ENCODE measurements around the gene RIPOR3.
A peak's percentile ranks its signal among the peaks of the same experiment; 100 is the strongest.
"Not testable (repeated sequence)": the region's sequence is repeated elsewhere in the genome, so short reads cannot be mapped to it uniquely, and the experiment has no call there.

RIPOR3 gene

DNA sequence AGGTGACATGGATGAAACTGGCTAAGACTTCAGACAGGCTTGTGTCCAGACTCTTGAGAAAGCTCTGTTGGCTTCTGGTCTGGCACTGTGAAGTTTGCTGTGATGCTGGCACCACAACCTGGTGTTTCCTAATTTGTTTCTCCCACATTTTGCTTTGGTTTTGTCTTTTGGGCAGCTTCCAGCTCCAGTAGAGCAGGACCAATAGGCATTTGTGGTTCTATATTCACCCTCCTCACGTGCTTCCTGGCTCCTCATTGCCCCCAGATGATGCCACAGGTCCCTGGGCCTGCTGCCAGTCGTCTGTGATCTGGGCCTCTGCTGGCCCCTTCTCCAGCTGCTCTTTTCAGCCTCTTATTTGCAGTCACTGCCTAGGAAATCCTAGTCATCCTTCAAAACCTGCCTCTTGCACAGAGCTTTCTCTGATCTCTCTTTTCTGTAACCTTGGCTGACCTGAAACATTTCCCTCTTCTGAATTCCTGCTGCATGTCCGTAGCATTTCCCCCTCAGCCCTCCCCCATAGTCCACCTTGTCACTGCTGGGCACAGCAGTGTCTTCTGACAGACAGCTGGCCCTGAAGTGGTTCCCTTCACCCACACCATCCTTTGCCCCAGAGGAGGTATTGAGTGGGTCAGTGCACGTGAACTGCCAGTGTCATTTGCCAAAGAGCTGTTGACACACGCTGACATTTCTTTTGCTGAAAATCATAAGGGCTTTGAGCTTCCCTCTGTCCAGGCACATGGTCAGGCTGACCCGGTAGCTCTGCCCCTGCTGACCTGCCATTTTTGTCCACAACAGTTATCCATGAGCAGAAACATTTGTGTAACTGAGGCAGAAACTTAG, 118.2 kb downstream of the RIPOR3 start:
- no peak for DNase-seq (ENCODE audit: low read depth, low spot score)

DNA sequence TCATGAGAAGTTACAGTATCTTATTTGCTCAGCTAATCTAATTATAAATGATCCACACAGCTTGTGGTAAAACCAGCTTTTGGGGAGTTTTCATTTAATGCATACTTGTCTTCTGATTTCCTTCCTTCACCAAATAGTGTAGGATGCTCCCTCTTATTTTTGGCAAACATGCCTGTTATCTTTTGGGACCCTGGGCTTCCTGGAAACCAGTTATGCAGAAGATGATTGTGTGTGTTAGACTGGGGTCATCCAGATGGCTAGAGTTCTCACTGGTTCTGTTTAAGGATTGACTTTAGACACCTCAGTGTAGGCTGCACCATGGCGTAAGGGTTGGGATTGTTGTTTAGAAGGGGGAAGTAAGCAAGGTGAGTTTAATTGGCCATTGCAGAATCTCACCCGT, 119.9 kb downstream of the RIPOR3 start:
- DNase-seq (ENCODE audit: low read depth, low spot score) = no peak

DNA sequence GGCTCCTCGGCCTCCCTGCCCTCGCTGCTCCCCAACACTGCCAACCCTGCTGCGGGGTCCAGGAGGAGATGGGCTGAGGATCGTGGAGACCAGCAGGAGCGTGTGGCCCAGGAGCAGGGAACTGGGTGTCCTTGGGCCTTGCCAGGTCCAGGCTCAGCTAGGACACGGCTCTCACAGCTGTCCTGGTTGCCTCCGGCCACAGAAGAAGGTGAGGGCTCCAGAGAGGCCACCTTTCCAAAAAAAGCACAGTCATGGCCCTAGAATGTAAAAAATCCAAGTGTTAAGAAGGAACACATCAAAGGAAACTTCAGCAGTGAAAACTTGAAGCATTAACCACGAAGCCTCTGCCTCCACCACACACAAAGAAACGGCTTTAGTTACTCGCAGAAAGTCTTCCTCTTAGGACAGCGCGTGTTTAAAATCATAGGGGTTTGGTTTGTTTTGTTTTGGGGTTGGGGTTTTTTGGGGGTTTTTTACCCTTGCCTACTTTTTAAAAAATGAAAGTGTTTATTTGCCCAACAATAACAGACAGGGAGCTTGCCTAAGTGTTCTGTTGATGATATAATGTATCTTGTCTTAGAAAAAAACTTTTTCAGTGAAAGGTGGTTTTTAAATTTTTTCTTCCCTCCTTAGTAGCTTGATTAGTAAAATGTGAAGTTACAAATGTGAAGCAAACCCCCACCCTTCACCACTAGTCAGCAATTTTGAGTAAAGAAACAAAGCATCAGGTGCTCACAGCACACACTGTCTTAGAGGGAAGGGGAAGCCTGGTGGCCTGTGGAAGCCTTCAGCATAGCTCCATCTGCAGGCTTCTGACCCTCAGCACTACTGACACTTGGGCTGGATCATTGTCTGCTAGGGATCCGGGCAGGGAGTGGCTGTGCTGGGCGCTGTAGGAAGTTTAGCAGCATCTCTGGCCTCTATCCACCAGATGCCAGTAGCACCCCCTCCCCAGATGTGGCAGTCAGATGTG, 121.2 kb downstream of the RIPOR3 start:
- no peak for DNase-seq (ENCODE audit: low read depth, low spot score)

DNA sequence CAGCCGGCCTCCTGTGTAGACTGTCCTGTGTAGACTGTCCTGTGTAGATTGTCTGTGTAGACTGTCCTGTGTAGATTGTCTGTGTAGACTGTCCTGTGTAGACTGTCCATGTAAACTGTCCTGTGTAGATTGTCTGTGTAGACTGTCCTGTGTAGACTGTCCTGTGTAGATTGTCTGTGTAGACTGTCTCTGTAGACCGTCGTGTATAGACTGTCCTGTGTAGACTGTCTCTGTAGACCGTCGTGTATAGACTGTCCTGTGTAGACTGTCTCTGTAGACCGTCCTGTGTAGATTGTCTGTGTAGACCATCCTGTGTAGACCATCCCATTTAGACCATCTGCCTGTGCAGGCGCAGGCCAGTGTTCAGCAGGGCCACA, 121.9 kb downstream of the RIPOR3 start:
- DNase-seq (ENCODE audit: low read depth, low spot score) = not testable (repeated sequence)

DNA sequence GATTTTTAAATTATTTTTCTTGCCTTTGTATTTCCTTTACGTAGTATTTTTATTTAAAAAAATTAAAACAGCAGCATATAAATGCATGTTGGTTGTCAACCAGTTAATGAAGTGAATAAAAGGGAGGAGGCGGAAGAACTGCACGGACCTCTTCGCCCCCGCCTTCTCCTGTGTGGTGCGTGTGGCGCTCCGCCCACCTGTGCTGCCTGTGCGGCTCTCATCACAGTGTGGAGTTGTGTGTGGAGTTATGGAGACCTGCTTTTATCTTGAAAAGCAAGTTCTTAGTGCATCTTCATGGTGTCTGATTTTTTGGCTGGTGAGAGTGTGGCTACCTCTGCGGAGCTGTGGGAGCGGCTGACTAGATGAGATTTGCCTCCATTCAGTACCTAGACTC, 122.8 kb downstream of the RIPOR3 start:
- DNase-seq (ENCODE audit: low read depth, low spot score) = no peak

DNA sequence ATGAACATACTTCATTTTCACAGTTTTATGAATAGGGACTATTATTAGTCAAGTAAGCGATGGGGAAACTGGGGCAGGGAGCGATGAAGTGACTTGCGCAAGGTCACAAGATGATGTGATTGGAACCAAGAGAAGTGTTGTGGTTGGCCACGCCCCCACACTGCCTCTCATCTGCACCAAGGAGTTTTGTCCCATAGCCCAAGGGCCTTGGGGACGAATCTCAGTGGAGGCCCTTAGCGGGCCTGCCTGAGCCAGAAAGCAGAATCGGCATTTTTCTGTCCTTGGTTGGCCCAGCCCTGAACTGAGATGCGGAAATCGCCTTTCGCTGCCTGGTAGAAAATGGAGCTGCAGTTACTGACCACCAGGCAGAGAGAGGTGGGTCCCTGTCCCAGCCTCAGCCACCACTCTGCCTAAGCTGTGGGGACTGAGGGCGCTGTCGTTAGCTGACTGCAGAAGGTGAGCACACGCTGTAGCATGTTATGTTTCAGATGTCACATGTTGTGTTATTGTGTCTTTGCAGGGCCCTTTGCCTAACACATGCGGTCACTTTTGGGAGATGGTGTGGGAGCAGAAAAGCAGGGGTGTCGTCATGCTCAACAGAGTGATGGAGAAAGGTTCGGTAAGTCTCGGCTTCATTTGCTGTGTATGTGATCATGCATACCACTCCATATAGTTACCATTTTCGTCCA, 123.3 kb downstream of the RIPOR3 start:
- no peak for DNase-seq (ENCODE audit: low read depth, low spot score)

DNA sequence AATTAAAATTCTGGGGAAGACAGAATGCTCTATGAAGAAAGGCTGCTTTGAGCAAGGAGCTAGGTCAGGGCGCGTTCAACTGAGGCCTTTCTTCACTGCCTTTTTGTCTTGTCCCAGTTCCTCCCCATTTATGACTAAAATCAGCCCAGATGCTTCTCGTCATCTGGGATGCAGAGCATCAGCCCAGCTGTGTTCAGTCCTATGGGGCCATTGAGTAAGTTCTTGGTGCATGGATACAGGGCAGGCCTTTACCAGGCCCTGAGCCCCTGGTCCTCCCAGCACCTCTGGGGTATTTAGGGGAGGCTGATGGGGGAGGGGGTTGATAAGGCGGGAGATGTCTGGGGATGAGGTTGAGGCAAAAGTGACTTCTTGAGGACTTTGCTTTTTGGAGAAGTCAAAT, 125.5 kb downstream of the RIPOR3 start:
- no peak for DNase-seq (ENCODE audit: low read depth, low spot score)

DNA sequence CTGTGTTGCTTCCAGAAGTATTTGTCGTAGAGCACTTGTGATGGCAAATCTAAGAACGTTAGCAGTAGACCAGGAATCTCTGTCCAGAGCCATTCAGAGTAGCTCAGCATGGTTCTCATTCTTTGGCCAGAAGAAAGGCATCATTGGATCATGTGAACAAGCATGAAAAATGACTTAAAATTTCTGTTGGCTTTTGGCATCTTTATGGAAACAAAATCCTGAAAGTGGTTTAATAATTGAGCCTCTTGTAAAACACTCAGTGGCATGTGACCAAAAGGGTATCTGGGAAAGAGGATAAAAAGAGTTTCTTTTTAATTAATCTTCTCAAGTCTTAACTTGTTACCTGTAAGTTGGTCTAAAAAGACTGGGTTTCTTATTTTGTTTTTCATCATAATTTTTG, 126.0 kb downstream of the RIPOR3 start:
- DNase-seq (ENCODE audit: low read depth, low spot score) = no peak

DNA sequence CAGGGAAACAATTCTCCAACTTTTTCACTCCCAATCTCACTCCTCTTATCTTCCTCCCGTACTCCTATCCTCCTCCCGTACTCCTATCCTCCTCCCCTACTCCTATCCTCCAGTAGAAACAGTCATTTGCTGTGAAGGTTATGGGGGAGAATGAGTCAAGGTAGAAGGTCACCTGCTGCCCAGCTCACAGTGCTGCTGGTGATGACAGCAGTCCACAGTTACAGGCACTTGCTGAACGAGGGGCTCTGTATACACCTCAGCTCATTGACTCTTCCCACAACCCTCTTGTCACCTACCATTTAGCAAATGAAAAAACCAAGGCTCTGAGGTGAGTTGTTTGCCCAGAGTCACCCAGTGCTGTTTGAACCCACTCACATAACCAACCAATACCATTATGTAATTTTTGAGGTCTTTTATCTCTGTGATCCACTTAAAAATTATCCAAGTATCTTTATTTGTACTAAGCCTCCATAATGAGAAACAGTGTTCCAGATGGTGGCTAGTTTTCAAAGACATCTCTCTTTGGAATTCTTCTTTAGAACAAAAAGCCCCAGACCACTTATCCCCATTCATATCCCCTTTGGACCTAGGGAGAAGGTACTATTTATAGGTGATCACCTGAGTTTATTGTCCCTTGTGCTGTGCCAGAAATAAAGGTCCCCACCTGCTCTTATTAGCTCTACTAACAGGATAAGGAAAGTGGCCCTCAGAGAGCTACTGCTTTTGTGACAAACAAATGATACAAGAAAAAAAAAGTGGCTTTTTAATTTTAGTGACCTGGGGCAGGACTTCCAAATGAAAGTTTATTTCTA, 128.0 kb downstream of the RIPOR3 start:
- no peak for DNase-seq (ENCODE audit: low read depth, low spot score)

DNA sequence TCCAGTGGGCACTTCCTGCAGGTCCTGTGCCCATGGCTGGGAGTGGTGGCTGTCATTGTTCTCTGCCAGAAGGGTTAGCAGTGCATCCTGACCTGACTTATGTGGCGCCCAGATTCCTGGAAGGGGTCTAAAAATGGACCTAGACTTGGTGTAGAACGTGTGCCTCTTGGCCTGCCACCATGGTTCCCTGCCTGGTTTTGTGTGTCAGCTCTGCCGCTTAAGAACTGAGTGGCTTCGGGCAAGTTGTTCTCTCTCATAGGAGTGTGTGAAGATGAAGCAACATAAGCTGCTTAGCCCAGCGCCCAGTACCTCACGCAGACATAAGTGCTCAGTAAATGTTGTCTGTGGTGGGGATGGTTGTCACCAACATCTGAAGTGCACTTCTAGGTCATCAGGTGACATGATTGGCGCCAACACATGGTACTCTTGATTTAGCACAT, 129.1 kb downstream of the RIPOR3 start:
- no peak for DNase-seq (ENCODE audit: low read depth, low spot score)

DNA sequence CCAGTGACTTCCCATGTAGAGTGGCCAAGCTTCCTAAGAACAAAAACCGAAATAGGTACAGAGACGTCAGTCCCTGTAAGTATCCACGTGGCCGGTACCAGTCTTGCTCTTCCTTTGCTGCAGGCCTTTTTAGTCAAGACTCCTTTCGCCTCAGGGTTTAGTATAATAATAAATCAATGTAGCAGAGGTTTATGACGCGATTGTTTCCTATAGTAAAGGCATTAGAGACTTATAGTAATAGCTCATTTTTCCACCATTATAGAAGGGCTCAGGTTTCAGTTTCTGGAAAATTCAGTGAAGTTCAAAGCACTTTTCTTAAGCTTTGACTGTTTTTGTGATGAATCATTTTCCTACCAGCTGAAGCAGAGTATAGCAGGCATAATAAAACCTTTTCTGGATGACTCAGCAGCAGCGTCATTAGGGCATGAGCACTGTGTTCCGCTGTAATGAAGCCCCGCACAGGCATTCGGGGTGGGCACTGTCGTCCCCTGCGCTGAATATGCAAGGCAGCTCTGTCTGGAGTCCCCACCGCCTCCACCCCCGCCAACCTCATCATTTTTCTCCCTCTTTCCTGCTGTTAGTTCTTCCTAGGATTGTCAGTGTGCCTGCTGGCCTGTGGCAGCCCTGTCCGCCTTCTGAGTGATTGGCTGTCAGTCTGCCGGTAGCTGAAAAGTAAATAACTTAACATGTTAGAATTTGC, 129.8 kb downstream of the RIPOR3 start:
- peak; percentile 75 for DNase-seq (ENCODE audit: low read depth, low spot score)

DNA sequence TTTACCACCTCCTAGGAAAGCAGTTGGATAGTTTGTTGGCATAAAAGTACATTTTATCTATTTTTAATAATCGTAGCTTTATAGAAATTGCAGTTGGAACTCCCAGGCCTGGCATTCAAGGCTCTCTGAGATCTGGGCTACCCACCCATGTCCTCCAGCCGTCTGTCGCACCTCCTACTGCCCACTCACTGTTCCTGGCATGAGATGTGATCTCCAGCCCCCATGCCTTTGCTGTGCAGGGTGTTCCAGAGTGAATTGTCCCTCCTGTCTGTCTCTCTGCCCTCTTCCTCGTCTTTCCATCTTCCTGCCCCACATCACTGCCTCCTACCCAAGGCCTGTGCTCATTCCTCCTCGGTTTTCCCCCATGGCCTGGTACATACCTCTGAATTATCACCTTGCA, 130.5 kb downstream of the RIPOR3 start:
- no peak for DNase-seq (ENCODE audit: low read depth, low spot score)

DNA sequence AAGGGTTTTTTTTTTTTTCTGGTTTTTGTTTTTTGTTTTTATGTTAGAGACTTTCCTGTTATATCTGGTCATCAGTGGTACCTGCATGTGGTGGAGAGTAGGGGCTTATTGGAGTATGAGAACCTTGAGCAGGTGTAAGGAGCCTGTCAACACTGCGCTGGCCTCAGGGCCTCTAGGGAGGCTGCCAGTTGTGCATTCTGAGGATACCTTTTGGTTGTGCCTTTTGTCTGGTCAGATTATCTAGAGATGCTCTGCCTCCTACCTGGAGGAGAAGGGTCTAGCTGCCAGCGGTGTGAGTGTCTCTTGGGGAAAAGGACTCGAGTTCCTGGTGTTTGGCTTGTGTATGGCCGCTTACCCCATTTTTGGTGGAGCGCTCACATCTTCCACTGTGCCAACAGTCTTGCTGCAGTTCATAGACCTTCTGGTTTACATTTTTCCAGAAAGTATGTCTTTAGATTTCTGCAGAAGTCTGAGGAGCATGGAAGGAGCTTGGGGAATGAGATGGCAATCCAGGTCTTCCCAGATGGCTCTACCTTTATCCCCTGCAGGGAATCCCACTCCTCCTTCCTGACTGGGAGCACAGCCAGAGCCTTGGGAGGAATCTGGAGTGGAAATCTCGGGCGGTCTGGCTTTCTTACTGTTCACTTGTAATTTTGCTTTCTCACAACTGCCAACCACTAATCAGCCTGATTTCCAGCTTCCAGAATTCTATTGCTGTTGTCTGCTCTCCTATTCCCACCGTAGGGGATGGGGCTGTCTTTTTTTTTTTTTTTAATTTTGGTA, 131.3 kb downstream of the RIPOR3 start:
- DNase-seq (ENCODE audit: low read depth, low spot score) = no peak

DNA sequence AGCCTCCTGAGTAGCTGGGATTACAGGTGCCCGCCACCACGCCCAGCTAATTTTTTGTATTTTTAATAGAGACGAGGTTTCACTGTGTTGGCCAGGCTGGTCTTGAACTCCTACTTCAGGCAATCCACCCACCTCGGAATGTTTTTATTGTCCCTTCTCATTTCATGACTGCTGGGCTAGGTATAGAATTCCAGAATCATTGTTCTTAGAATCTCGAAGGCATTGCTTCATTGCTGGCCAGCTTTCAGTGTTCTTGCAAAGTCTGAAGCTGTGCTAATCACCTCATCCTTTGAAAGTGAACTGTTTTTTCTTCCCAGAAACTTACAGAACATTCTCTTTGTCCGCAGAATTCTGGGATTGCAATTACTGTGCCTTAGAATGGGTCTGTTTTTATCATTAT, 132.2 kb downstream of the RIPOR3 start:
- no peak for DNase-seq (ENCODE audit: low read depth, low spot score)

DNA sequence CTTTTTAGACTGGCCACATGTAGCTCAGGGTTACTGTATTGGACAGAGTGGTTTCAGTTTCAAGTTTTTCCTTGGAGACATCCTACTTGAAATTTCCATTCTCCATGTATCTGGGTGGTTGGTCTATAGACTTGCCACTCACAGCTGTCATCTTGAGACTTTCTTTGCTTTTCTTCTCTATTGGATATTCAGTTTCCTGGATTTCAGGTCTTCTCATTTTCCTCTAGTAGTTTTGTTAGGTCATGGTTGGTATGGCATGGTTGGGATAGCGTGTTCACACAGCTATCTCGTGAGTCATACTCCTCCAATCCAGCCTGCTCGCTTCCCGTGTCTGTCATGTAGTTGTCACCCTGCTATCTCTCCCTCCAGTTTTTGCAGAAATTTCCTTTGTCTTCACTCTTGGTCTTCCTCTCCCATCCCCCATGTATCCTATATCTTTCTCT, 132.8 kb downstream of the RIPOR3 start:
- no peak for DNase-seq (ENCODE audit: low read depth, low spot score)

DNA sequence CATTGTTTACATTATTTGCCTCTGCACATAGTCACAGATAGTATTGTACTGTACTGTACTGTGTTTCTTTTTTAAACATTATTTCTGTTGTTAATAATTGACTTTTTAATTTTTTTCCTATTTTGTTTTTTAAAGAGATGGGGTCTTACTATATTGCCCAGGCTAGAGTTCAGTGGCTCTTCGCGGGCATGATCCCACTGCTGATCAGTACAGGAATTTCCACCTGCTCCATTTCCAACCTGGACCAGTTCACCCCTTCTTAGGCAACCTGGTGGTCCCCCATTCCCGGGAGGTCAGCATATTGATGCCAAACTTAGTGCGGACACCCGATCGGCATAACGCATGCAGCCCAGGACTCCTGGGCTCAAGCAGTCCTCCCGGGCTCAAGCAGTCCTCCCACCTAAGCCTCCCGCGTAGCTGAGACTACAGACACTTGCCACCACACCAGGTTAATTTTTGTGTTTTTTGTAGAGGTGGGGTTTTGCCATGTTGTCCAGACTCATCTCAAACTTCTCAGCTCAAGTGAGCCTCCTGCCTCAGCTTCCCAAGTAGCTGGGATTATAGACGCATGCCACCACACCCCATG, 133.7 kb downstream of the RIPOR3 start:
- DNase-seq (ENCODE audit: low read depth, low spot score) = no peak

DNA sequence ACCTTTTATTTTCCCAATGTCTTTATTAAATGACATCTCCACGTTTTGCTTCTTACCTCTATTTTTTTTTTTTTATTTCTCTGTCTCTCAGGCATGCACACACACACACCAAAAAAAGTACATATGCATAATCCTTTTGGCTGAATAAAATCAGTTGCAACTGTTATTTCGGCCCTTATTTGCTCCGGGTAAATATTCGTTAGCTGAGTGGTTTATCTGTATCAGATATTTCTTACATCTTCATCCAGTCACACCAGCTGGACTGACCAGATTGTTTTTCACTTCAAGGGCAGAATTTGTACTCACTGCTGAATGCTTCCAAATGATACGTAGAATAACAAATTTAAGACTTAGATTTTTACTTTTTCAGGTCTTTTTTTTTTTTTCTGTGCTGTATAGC, 135.7 kb downstream of the RIPOR3 start:
- DNase-seq (ENCODE audit: low read depth, low spot score) = no peak

DNA sequence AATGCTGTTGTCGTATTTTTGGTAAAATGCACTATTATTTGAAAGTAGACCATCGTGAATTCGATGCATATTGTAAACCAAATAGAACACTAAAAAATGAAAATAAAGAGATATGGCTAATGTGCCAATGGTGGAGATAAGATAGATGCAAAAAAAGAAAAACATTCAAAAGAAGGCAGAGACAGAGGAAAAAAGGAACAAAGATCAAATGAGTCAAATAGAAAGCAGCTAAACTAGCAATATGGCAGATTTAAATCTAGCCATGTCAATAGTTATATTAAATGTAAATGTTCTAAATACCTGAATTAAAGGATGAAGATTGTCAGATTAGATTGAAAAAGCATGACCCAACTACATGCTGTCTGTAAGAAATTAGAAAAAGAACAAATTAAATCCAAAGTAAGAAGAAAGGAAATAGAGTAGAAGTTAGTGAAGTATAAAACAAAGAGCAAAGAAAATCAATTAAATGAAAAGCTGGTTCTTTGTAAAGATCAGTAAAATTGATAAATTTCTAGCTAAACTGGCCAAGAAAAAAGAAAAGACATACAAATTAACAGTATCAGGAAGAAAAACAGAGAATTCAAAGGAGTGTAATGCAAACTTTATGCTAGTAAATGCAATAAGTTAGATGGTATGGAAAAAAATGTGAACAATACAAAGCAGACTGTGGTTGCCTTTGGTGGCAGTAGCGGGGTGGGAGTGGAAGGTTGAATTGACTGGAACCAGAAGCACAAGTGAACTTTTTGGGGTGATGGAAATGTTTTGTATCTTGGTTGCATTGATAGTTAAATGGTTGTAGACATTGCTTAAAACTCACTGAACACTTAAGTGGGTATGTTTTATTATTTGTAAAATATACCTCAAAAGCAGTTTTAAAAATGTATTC, 136.4 kb downstream of the RIPOR3 start:
- no peak for DNase-seq (ENCODE audit: low read depth, low spot score)

Measured in brain pericyte (primary cell).